Activated CD8-positive, alpha-beta memory T cell treated with anti-CD3 and anti-CD28 coated beads, Interleukin-2, amount 50 U/mL, for 1 hour (primary cell): ENCODE data around the gene CDKN1B.

Experiments used
- DNase-seq: peaks from one replicate; pipeline ENCODE4 v3.0.0-alpha.2; 2020; ENCODE audit errors: extremely low read depth

CDKN1B gene

DNA sequence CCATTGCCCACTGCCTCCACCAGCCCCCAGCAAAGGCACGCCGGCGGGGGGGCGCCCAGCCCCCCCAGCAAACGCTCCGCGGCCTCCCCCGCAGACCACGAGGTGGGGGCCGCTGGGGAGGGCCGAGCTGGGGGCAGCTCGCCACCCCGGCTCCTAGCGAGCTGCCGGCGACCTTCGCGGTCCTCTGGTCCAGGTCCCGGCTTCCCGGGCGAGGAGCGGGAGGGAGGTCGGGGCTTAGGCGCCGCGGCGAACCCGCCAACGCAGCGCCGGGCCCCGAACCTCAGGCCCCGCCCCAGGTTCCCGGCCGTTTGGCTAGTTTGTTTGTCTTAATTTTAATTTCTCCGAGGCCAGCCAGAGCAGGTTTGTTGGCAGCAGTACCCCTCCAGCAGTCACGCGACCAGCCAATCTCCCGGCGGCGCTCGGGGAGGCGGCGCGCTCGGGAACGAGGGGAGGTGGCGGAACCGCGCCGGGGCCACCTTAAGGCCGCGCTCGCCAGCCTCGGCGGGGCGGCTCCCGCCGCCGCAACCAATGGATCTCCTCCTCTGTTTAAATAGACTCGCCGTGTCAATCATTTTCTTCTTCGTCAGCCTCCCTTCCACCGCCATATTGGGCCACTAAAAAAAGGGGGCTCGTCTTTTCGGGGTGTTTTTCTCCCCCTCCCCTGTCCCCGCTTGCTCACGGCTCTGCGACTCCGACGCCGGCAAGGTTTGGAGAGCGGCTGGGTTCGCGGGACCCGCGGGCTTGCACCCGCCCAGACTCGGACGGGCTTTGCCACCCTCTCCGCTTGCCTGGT is at the start of gene CDKN1B:
TSS of gene CDKN1B (plus strand) at position 576 of the 793 bp plus-strand sequence. CDS start 472 bp downstream, outside the sequence.
- DNase-seq, result peak; percentile 57

DNA sequence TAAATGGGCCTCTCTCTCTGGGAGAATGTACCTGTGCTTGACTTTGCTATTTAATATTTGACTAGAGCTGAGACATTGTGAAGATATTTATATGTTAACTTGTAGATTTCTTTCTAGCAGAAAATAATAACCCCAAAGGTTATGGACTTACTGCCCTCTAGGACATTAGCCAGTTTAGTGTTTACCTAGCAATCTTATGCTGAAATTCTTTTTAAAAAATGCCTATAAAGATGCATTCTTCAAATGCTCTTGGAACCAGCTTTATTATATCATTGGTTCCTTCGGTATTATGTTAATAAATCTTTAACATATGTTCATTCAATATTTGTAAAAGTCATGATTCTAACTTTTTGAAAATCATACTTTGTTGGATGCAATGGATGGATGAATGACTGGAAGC is 49.2 kb upstream of the CDKN1B start:
- no peak for DNase-seq

DNA sequence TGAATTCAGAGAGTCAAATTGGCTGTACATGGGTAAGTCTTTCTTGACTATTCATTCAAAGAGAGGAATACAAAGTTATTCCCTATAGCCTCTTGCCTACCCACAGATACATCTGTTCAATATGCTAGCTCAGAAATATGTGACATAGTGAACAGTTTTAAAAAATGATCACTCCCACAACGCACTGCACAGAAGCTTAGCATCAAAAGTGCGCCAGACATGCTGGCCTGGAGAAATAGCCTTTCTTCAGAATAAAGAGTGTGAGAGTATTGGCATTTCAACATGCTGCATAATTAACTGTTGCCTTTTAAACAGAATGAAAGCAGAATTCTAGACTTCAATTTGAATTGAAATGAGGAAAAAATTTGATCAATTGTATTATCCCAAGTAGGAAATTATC is 48.1 kb upstream of the CDKN1B start:
- no peak for DNase-seq

DNA sequence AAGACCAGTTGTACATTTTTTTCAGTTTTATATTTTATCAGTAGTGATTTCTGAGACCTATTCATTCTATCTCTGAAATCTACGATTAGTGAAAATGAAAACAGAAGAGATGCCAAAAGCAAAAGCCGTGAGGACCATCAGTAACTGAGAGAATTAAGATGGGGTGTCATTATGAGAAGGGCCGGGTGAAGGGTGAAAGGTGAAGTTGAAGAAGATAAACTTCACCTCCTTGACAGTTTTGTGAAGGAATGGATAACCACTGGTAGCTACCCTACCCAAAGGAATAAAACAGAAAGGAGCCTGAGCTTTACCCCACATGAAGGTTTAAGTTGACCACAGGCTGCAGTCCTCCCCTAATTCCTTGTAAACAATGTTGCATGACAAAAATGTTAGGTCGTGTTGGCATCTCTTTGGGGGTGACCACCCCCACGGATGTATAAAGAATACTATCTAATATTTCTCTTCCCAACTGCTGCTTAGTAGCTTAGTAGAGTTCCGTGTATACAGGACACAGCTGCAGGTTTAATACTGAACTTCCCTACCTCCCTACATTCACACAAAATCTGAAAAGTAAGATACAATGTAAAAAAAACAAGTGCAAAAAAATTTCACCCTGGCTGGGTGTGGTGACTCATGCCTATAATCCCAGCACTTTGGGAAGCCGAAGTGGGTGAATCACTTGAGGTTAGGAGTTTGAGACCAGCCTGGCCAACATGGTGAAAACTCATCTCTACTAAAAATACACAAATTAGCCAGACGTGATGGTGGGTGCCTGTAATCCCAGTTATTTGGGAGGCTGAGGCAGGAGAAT is 45.1 kb upstream of the CDKN1B start:
- DNase-seq, result no peak

DNA sequence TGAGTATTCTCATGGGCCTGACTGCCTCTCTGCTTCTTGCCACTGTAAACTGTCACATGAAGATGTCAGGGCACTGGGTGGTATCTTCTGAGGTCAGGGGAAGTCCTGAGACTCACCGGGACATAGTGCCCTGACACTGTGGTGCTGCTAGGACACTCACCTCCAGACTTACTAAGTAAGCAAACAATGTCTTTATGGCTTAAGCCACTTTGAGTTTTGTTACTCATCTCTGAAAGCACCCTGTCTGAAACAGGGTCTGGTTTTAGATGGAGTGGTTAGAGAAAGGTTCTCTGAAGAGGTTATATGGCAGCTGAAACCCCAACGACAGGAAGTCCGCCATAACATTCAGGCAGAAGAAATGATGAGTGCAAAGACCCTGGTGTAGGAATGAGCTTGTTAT is 43.9 kb upstream of the CDKN1B start:
- no peak for DNase-seq

DNA sequence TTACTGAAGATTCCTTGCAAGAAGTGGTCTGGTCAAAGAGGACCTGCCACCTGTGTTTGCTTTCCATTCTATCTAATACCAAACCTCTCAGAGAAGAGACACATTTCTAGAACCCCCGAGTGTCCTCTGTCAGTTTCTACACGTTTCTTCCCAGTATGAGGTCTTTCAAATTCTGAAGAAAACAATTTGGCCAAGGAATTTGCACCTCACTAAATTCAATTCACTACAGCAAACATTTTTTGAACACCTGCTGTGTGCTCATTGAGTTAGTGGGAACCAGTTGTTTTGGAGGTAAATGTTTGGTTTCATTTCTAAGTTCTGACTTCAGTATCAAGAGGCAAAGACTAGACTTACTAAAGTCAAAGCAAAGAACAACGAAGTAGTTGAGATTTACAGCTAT is 40.6 kb upstream of the CDKN1B start:
- DNase-seq, result no peak

DNA sequence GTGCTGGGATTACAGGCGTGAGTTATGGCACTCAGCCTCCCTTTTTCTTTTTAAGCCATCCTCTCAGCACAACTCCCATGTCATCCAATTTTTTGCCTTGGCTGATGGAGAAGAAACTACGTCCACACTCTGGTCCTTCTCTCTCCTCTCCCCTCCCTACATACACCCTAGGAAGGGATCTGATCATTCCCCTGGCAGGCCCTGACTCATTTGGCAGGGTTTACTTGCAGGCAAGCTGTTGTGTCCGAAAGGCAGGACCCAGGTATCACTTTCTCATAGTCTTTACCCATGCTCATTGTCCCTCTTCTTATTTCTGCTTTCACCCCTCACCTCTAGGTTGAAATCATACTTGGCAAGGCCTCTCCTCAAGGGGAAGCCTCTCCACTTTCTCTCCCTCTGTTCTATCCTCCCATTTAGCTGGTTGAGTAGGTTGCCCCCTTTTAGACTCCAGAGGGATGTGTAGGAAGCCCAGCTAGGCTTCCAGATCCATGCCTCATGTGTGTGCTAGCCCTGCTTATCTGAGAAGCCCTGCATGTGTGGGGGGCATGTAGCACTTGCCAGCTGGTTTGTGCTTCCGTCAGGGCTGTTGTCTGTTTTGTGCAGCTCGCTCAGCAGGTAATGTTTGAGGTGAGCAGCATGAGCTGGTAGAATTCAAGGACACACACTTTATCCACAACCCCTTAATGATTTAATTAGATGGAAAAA is 36.0 kb upstream of the CDKN1B start:
- DNase-seq, result no peak

DNA sequence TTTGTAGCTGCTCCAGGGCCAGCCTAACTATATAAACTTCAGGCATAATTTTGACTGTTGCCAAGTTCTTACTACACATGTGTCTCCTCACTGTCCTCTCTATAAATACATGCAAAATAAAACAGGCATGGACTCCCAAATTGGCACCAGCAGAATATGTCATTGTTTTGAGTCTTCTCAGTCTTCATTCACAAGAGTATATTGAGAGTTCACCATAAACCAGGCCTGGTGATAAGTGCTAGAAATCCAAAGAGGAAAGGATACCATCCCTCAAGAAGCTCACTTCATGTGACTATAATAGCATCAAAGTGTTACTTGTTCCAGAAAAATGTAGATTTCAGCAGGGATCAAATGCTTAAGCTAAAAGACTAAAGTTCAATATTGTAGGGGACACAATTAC is 34.9 kb upstream of the CDKN1B start:
- no peak for DNase-seq

DNA sequence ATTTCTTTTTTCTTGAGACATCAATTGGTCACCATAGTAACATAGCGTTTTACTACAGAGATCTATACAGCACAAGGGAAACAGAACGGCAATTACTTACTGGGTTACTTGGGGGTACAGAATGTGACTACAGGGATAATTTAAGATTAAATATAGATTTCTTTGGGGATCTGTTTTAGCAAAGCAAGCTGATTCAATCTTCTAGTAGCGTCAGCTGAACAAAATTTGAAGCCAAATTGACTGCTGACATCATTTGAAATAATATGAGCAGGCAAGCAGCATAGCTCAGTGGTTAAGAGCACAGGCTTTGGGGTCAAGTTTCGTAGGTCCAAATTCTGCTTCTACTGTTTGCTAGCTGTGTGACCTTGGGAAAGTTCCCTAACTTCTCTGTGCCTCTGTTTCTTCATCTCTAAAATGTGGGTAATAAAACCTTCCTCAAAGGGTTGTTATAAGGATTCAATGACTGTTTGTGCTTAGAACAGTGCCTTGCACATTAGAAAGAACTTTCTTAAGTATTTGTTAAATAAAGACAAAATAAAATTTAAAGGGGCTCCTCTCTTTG is 34.0 kb upstream of the CDKN1B start:
- DNase-seq, result no peak

DNA sequence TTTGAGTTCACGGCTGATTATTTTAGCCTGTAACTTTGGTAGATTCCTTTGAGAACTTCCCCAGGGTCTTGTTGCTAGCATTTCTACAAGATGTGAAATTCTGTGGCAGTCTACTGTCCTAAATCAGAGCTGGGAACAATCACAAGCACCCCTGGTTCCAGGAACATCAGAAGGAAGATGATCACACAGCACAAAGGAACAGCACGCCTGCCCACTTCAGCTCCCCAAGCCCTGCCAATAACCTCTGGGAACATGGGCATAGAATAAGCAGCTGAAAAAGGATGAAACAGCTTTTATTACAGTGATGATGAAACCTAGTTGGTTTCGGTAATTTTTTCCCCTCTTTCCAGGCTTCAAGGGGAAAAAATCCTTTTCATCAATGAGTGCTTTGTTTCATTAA is 33.4 kb upstream of the CDKN1B start:
- no peak for DNase-seq

DNA sequence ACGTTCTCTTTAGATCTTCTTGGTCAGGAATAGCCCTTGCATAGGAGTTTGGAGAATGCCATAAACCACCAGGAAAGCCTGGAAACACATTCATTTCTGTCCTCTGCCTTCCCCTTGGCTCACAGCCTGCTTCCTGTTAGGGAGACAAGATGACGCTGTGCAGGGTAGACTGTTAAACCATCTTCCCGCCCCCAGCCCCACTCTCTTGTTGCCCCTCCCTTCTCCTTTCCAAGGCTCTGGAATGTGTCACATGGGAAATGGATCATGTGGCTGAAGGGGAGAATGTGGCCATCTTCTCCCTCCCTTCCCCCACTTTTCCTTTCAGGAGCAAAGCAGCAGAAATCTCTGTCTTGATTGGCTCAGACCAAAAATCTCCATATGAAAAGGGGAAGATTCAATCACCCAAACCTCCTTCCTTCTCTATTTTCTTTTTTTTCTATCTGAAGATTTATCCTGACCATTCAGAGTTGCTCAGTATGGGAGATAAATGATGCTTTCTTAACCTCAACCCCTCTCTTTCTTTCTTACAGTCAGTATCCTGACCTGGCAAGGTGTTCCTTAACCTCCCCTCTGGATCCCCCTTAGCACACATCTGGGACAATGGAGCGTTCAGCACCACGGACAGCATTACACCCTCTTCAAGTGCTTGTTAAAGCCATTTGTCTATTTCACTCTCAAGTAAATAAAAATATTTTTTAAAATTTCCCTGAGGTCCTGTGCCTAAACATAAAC is 32.6 kb upstream of the CDKN1B start:
- DNase-seq, result no peak

DNA sequence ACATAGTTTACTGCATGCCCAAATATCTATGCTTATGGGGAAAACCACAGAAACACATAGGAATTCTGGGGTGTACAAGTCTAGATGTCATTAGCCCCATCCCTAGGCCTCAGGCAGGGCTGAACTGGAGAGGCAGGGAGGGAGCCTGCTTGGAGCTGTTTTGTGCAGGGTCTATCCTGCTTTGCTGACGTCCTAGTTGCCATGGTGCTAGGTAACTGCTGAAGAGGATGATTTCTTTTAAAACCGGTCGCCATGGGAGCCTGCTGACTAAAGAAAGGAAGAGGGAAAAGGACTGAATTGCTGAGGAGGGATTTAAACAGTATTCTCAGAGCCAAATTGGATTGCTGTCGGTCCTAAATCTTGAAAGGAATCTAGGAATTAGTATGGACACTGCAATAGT is 31.9 kb upstream of the CDKN1B start:
- no peak for DNase-seq

DNA sequence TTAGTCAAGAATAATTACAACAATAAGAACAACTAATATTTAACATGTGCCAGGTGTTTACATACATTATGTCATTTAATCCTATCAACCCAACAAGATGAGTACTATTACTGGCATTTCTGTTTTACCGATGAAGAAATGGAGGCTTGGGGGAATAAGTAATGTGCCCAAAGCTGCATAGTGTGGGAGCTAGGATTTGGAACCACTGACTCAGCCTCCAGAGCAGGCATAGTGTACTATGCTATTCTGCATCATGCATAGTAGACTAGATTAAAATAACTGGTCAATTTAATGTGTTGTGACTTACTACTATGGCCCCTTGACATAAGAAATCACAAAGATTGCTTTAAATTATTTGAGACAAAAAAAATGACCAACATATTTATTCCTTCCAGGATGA is 30.7 kb upstream of the CDKN1B start:
- DNase-seq, result no peak

DNA sequence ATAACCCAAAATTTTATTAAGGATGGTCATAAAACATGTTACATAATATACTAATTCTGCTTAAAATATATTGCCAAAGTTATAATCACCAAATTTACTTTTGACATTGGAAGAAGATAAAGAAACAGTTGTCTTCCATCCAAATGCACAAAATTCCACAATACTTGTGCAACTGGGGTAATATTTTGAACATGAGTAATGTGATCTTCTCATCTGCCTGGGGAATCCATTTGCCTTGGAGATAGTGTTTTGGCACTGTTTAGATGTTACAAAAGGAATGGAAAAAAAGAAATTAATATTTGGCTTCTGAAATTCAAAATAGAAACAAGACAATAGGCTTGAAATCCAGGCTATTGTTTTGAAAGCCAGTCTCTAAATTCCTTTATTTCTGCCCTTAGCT is 30.2 kb upstream of the CDKN1B start:
- no peak for DNase-seq

DNA sequence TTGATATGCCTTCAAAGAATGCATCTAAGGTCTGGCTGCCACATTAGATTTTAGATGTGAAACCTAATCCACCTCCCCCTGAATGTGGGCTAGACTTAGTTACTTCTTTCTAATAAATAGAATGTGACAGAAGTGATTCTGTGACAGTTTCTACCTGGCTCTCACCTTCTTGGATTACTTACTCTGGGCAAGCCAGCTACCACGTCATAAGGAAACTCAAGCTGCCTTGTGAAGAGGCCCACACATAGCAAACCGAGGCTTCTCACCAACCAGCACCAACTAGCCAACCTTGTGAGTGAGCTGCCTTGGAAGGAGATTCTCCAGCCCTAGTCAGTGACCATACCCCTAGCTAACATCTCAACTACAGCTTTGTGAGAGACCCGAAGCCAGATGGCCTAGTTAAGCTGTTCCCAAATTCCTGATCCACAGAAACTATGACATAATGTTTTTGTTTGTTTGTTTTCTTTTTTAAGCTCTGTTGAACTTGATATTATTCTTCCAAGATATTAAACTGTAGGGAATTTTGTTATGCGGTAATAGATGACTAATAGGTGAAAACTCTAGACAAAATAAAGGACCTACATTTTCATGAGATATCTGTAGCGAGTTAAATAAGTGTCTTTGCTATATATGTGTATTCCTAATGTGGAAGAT is 27.4 kb upstream of the CDKN1B start:
- DNase-seq, result no peak

DNA sequence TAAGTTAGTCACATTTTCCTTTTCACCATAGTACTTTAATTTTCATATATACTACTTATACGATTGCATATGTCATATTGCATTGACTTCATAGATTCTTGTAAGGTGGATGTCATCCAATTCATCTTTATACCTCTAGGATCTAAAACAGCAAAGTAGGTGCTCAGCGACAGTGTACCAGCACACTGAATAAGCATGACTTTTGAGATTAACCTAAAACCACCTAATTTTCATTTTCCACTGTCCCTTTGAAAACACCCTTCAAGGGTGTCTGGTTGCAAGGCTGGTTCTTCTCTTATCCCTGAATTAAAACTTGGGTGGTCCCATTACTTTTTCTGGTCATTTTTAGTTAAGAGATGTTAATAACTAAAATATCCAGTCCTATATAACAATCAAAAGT is 25.6 kb upstream of the CDKN1B start:
- no peak for DNase-seq

DNA sequence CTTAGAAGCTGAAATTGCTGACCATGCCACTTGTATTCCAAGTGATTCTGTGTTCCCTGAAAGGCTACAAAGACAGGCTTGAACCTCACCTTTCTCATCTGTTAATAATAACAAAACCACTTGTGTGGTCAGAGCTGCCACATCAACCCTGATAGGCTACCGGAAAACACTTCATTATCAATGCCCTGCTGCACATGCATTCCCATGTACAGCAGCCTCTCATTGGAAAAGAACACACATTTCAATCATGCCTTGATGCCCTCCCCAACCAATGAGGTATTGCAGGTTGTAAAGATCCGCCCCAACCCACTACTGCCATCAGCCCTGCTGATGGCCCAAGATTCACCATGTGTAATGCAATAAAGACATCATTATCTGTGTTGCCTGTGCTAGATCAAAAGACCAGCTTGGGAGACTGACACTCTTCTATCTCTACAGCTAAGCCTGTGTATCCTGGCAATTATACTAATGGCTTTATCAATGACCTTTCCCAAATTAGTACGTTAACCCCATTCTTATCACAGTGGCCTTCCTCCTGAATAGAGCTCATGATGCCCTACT is 24.0 kb upstream of the CDKN1B start:
- DNase-seq, result no peak

DNA sequence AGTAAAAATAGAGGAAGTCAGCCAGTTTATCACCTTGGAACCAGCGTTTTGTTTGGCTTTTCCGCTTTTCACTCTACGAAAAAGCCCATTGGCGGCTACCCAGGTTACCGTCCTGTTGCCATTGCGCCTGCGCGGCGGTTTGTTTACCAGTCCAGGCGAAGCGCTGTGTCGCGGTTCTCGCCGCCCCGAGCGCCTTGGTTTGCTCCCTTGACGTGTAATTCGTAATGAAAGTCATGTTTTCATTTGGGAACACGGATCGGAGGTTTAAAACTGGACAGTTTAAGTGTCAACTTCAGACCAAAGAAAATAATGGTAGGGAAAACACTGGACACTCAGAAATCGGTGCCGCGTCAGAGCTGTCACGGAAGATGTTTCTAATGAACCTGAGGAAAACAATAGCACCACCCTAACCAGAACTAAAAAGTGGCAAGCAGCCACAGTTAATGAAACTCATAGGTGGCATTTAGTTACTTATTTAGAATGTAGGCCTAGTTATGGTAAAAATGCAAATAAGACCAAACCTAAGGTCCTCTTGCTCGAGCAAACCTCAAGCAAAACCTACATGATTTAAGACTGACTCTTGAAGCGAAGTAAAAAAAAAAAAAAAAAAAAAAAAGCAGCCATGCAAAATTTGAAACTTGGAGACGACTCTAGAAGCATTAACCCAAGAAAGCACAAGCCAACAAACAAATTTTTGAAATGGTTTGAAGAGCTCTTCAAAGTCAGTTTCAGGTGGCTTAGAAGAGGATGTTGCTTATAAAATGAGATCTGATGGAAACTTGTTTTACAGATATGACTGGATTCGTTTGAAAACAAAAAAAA is 20.4 kb upstream of the CDKN1B start:
- DNase-seq, result peak; percentile 90

DNA sequence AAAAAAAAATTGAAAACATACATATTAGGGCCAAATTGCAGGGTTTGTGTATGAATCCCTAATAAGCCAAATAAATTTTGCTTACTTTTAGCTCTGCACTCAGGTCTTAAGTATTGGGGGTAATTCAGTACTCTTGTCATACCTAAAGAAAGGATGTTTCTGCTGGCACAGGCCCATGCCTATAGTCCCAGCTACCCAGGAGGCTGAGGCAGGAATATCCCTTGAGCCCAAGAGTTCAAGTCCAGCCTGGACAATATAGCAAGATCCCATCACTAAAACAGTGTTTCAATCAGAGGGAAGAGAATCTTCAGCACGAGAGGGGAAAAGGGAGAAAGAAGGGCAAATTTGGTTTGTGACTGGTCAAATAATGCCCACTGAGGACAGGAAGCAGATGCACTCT is 17.8 kb upstream of the CDKN1B start:
- DNase-seq, result no peak

DNA sequence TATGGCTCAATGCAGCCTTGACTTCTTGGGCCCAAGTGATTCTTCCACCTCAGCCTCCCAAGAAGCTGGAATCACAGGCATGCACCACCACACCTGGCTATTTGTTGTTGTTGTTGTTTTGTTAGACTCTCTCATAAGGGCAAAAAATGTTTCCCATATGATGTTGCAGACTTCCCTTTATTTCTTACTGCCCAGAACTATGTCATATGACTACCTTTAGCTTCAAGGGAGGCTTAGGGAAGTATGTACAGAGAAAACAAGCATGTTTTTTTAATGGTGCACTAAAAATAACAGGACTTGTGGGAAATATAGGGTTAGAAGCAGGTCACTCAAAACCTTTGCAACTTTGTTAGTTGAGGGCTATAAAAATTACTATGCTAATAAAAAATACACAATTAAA is 16.9 kb upstream of the CDKN1B start:
- no peak for DNase-seq
